HepG2 (cell line): ENCODE results near the gene CCK. TPM values are rescaled to one million over a fixed set of nuclear protein-coding genes. Genes with fewer than 3 reads are reported as not detected.

Experiments used
- ATAC-seq: fragments of 200-7000 bp; cut with Tn5 transposase; 3 replicates; pipeline ENCODE4 v1.9.1; 2020; ENCODE audit warnings: mild to moderate bottlenecking, moderate library complexity
- BruUV-seq: library from RNA; stranded (reverse); fragments of 400-500 nt; replicated peaks from 2 replicates; lab custom pipeline; 2021; lab: Mats Ljungman, UMichigan
- CTCF ChIA-PET: fragments of 300-600 bp; formaldehyde crosslinking; extraction: SDS; loops from one replicate; lab custom pipeline; 2021; ENCODE audit warnings: low total read pairs, inconsistent platforms, low intra/inter-chr PET ratio; lab: Yijun Ruan, JAX
- POLR2A ChIA-PET: fragments of 350-600 bp; sonication (Branson Sonifier 250); formaldehyde crosslinking; loops from one replicate; lab custom pipeline; 2020; ENCODE audit warnings: antibody characterized with exemption, inconsistent platforms; lab: Yijun Ruan, JAX
- DNase-seq: peaks from one replicate; pipeline ENCODE4 v3.0.0-alpha.2; 2015; ENCODE audit warnings: low spot score
- FAIRE-seq: peaks from 3 replicates; lab custom pipeline; 2011; peaks lifted over from hg19 to GRCh38; lab: Jason Lieb, UNC
- H2AFZ ChIP-seq: one replicate; pipeline ENCODE4 v1.6.1; 2011; ENCODE audit warnings: low read length, inconsistent platforms
- H3K27ac ChIP-seq: fragments of 300-600 bp; 3 replicates; pipeline ENCODE4 v1.8.0; 2011; ENCODE audit warnings: mixed run types, mild to moderate bottlenecking, mixed read lengths, low read length, inconsistent platforms; ENCODE audit not compliant: insufficient read depth; ENCODE audit errors: extremely low read length
- H3K27me3 ChIP-seq, 2 experiments: fragments of 200-600 bp in 1 of 2; 2 replicates in 1 of 2; 3 replicates in 1 of 2; pipeline versions ENCODE4 v1.6.0 to v1.8.0; 2011; ENCODE audit warnings: low read length in 2 of 2, mild to moderate bottlenecking in 2 of 2, moderate library complexity in 2 of 2, inconsistent platforms in 1 of 2; ENCODE audit not compliant: insufficient read depth in 2 of 2, control insufficient read depth in 1 of 2
- H3K36me3 ChIP-seq, 2 experiments: fragments of 200-600 bp in 1 of 2; replicated peaks in 1 of 2; 2 replicates in 1 of 2; 3 replicates in 1 of 2; pipeline versions ENCODE4 v1.5.1 to v1.8.0; 2011; ENCODE audit warnings: low read length in 2 of 2, inconsistent platforms in 1 of 2; ENCODE audit not compliant: insufficient read depth in 2 of 2, control insufficient read depth in 1 of 2
- H3K4me1 ChIP-seq: 2 replicates; pipeline ENCODE4 v1.5.1; 2012; ENCODE audit warnings: low read length, inconsistent platforms; ENCODE audit not compliant: insufficient read depth
- H3K4me2 ChIP-seq: 2 replicates; pipeline ENCODE4 v1.6.0; 2011; ENCODE audit warnings: low read depth, low read length, inconsistent platforms
- H3K4me3 ChIP-seq, 3 experiments: fragments of 200-600 bp in 1 of 3; sonication (generic), shearing (Covaris generic) in 1 of 3; replicated peaks in 1 of 3; 2 replicates each; pipeline ENCODE4 v1.5.1; 2011 to 2016; ENCODE audit warnings: low read length in 3 of 3, inconsistent platforms in 2 of 3, low read depth in 2 of 3, mild to moderate bottlenecking in 2 of 3, control low read depth in 1 of 3, mixed read lengths in 1 of 3; ENCODE audit not compliant: insufficient read depth in 1 of 3
- H3K79me2 ChIP-seq: one replicate; pipeline ENCODE4 v1.6.1; 2011; ENCODE audit warnings: low read length, inconsistent platforms; ENCODE audit not compliant: insufficient read depth
- H3K9ac ChIP-seq: 2 replicates; pipeline ENCODE4 v1.6.0; 2011; ENCODE audit warnings: mild to moderate bottlenecking, low read depth, low read length, inconsistent platforms; ENCODE audit not compliant: insufficient read depth
- H3K9me3 ChIP-seq: 2 replicates; pipeline ENCODE4 v1.5.1; 2012; ENCODE audit warnings: mild to moderate bottlenecking, low read length
- H4K20me1 ChIP-seq: 2 replicates; pipeline ENCODE4 v1.6.0; 2011; ENCODE audit warnings: inconsistent platforms, mild to moderate bottlenecking, low read length, moderate library complexity; ENCODE audit not compliant: insufficient read depth
- MZF1 ChIP-seq: sonication (generic); formaldehyde crosslinking; IDR thresholded peaks from 2 replicates; pipeline ENCODE4 v1.8.1; 2023; ENCODE audit warnings: mild to moderate bottlenecking, missing genetic modification reagents, borderline replicate concordance
- ZNF354B ChIP-seq: sonication (generic); formaldehyde crosslinking; IDR thresholded peaks from 2 replicates; pipeline ENCODE4 v1.8.0; 2022; ENCODE audit warnings: mild to moderate bottlenecking, missing genetic modification reagents
- WGBS: methylation state at CpG from one replicate; pipeline ENCODE4 v1.1.6; 2017; ENCODE audit warnings: low lambda C conversion rate; 5-methylcytosine and 5-hydroxymethylcytosine counted together
- in situ Hi-C: cut with HindIII; loops from 2 replicates; pipeline ENCODE4 v1.10.0; 2017; ENCODE audit warnings: low pct_unique_long_range_greater_than_20kb; ENCODE audit not compliant: extremely low pct_ligation_motif_present
- intact Hi-C: fragments of 100-400 bp; cut with micrococcal nuclease; formaldehyde crosslinking; loops from one replicate; pipeline ENCODE4 v1.10.0; 2022; ENCODE audit not compliant: unreplicated experiment
- polyA plus RNA-seq, 8 experiments: library from polyadenylated mRNA; depleted of rRNA in 3 of 8; stranded (reverse) in 7 of 8; unstranded in 1 of 8; fragments of >200 nt; fragmentation: Illumina TruSeq in 4 of 8; extraction: Trizol in 4 of 8; gene quantifications; 2 replicates each; pipeline versions ENCODE4 v1.2.1 to v1.2.3, GENCODE V29; 2011 to 2016; ENCODE audit warnings: low read depth in 4 of 8, missing spikeins in 1 of 8, mixed read lengths in 1 of 8; ENCODE audit not compliant: insufficient read depth in 1 of 8
- total RNA-seq, 5 experiments: library from RNA; depleted of rRNA; stranded (reverse); fragments of >200 nt; fragmentation: Illumina TruSeq; extraction: Trizol; gene quantifications; 2 replicates each; pipeline ENCODE4 v1.2.3, GENCODE V29; 2016; ENCODE audit warnings: low read depth in 1 of 5
- TF ChIP-seq, protein P1 (sequence below): sonication (generic); formaldehyde crosslinking; IDR thresholded peaks from 2 replicates; pipeline ENCODE4 v1.8.1; 2023; ENCODE audit warnings: missing genetic modification reagents, inconsistent platforms, borderline replicate concordance
- TF ChIP-seq, protein P2 (sequence below): sonication (generic); formaldehyde crosslinking; IDR thresholded peaks from 2 replicates; pipeline ENCODE4 v1.4.0; 2020; ENCODE audit warnings: missing genetic modification reagents
- TF ChIP-seq, protein P3 (sequence below): sonication (generic); formaldehyde crosslinking; IDR thresholded peaks from 2 replicates; pipeline ENCODE4 v1.4.0; 2020; ENCODE audit warnings: mild to moderate bottlenecking, missing genetic modification reagents
- TF ChIP-seq, protein P4 (sequence below): sonication (generic); formaldehyde crosslinking; IDR thresholded peaks from 2 replicates; pipeline ENCODE4 v1.4.0; 2020; ENCODE audit warnings: mild to moderate bottlenecking, missing genetic modification reagents
- TF ChIP-seq, protein P5 (sequence below): sonication (generic); formaldehyde crosslinking; IDR thresholded peaks from 2 replicates; pipeline ENCODE4 v1.4.0; 2020; ENCODE audit warnings: missing genetic modification reagents, borderline replicate concordance

Gene CCK
- total and polyA plus RNA-seq, 2 of the 13 experiments (the other 11 are each of a cell fraction or from before 2014, with no cell fraction given) = not detected

DNA sequence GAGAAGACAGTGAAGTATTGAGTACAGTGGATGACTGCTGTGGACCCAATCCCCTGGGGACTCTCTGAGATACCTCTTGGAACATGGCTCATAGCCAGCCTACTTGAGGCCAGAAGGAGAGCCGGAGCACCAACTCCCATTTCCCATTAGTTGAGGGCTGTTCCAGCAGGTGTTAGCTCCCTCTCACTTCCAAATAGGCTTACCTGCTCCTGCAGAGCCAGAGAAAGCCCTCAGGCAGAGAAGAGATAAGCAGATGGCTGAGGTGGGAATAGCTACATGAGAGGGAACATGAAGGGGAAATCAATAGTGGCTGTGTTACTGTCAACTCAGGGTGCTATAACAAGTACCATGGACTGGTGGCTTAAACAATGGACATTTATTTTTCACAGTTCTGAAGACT is 4.6 kb upstream of the CCK start:
- Histone ChIP-seq H4K20me1 (no peaks in the 10 kb centered on the region), H3K9ac (no peak overlapping the region), H3K4me1 (no peaks in the 10 kb centered on the region), H3K36me3 (no peaks in the 10 kb centered on the region), H3K4me2 (no peak overlapping the region), H3K79me2 (no peaks in the 10 kb centered on the region), H2AFZ (no peak overlapping the region), H3K9me3 (no peaks in the 10 kb centered on the region), H3K4me3 (no peak overlapping the region), H3K27ac (no peak overlapping the region), H3K27me3 (peaks cover 5 to 14% of the 10 kb centered on the region in 2 experiments; a peak in 3 of 5 replicates)
- TF ChIP-seq, protein P1, sequence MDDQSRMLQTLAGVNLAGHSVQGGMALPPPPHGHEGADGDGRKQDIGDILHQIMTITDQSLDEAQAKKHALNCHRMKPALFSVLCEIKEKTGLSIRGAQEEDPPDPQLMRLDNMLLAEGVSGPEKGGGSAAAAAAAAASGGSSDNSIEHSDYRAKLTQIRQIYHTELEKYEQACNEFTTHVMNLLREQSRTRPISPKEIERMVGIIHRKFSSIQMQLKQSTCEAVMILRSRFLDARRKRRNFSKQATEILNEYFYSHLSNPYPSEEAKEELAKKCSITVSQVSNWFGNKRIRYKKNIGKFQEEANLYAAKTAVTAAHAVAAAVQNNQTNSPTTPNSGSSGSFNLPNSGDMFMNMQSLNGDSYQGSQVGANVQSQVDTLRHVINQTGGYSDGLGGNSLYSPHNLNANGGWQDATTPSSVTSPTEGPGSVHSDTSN (CRISPR knock-in tag) = no peak
- TF ChIP-seq ZNF354B (CRISPR knock-in tag) (no peak), MZF1 (CRISPR knock-in tag) (no peak)
- TF ChIP-seq, protein P2, sequence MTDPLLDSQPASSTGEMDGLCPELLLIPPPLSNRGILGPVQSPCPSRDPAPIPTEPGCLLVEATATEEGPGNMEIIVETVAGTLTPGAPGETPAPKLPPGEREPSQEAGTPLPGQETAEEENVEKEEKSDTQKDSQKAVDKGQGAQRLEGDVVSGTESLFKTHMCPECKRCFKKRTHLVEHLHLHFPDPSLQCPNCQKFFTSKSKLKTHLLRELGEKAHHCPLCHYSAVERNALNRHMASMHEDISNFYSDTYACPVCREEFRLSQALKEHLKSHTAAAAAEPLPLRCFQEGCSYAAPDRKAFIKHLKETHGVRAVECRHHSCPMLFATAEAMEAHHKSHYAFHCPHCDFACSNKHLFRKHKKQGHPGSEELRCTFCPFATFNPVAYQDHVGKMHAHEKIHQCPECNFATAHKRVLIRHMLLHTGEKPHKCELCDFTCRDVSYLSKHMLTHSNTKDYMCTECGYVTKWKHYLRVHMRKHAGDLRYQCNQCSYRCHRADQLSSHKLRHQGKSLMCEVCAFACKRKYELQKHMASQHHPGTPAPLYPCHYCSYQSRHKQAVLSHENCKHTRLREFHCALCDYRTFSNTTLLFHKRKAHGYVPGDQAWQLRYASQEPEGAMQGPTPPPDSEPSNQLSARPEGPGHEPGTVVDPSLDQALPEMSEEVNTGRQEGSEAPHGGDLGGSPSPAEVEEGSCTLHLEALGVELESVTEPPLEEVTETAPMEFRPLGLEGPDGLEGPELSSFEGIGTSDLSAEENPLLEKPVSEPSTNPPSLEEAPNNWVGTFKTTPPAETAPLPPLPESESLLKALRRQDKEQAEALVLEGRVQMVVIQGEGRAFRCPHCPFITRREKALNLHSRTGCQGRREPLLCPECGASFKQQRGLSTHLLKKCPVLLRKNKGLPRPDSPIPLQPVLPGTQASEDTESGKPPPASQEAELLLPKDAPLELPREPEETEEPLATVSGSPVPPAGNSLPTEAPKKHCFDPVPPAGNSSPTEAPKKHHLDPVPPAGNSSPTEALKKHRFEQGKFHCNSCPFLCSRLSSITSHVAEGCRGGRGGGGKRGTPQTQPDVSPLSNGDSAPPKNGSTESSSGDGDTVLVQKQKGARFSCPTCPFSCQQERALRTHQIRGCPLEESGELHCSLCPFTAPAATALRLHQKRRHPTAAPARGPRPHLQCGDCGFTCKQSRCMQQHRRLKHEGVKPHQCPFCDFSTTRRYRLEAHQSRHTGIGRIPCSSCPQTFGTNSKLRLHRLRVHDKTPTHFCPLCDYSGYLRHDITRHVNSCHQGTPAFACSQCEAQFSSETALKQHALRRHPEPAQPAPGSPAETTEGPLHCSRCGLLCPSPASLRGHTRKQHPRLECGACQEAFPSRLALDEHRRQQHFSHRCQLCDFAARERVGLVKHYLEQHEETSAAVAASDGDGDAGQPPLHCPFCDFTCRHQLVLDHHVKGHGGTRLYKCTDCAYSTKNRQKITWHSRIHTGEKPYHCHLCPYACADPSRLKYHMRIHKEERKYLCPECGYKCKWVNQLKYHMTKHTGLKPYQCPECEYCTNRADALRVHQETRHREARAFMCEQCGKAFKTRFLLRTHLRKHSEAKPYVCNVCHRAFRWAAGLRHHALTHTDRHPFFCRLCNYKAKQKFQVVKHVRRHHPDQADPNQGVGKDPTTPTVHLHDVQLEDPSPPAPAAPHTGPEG (CRISPR knock-in tag) = no peak
- TF ChIP-seq, protein P3, sequence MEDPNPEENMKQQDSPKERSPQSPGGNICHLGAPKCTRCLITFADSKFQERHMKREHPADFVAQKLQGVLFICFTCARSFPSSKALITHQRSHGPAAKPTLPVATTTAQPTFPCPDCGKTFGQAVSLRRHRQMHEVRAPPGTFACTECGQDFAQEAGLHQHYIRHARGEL (CRISPR knock-in tag) = no peak
- TF ChIP-seq, protein P4, sequence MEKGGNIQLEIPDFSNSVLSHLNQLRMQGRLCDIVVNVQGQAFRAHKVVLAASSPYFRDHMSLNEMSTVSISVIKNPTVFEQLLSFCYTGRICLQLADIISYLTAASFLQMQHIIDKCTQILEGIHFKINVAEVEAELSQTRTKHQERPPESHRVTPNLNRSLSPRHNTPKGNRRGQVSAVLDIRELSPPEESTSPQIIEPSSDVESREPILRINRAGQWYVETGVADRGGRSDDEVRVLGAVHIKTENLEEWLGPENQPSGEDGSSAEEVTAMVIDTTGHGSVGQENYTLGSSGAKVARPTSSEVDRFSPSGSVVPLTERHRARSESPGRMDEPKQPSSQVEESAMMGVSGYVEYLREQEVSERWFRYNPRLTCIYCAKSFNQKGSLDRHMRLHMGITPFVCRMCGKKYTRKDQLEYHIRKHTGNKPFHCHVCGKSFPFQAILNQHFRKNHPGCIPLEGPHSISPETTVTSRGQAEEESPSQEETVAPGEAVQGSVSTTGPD (CRISPR knock-in tag) = no peak
- TF ChIP-seq, protein P5, sequence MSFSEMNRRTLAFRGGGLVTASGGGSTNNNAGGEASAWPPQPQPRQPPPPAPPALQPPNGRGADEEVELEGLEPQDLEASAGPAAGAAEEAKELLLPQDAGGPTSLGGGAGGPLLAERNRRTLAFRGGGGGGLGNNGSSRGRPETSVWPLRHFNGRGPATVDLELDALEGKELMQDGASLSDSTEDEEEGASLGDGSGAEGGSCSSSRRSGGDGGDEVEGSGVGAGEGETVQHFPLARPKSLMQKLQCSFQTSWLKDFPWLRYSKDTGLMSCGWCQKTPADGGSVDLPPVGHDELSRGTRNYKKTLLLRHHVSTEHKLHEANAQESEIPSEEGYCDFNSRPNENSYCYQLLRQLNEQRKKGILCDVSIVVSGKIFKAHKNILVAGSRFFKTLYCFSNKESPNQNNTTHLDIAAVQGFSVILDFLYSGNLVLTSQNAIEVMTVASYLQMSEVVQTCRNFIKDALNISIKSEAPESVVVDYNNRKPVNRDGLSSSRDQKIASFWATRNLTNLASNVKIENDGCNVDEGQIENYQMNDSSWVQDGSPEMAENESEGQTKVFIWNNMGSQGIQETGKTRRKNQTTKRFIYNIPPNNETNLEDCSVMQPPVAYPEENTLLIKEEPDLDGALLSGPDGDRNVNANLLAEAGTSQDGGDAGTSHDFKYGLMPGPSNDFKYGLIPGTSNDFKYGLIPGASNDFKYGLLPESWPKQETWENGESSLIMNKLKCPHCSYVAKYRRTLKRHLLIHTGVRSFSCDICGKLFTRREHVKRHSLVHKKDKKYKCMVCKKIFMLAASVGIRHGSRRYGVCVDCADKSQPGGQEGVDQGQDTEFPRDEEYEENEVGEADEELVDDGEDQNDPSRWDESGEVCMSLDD = no peak
- FAIRE-seq (no peak), ATAC-seq (no peak), DNase-seq (no peak)
- intact Hi-C loops = no loop called here
- 36% methylated on average over 1 of the region's 1 CpG for WGBS
- POLR2A ChIA-PET = no interaction called here
- CTCF ChIA-PET = no interaction called here
- no TSS peak for BruUV-seq
- in situ Hi-C loops = no loop called here
